GM12891 (cell line): ENCODE results near the gene GKN2.
A peak's percentile ranks its signal among the peaks of the same experiment; 100 is the strongest.

Experiments used
- DNase-seq: peaks from one replicate; pipeline ENCODE4 v3.0.0; 2011; ENCODE audit warnings: low spot score; ENCODE audit not compliant: insufficient read length
- FAIRE-seq: peaks from 2 replicates; lab custom pipeline; 2011; peaks lifted over from hg19 to GRCh38; lab: Jason Lieb, UNC
- PAX5 ChIP-seq: IDR thresholded peaks from 2 replicates; pipeline ENCODE4 v1.6.1; 2011; ENCODE audit warnings: low read length, moderate library complexity, mild to moderate bottlenecking; ENCODE audit not compliant: insufficient read depth, severe bottlenecking
- POLR2A ChIP-seq: IDR thresholded peaks from 2 replicates; pipeline ENCODE4 v1.6.1; 2011; ENCODE audit warnings: low read depth, low read length, control low read depth
- POLR2AphosphoS5 ChIP-seq: IDR thresholded peaks from 2 replicates; pipeline ENCODE4 v1.6.1; 2011; ENCODE audit warnings: low read depth, low read length, control low read depth
- POU2F2 ChIP-seq: IDR thresholded peaks from 2 replicates; pipeline ENCODE4 v1.6.1; 2011; ENCODE audit warnings: low read depth, mild to moderate bottlenecking, control low read depth, low read length, moderate library complexity
- SPI1 ChIP-seq: IDR thresholded peaks from 2 replicates; pipeline ENCODE4 v1.6.1; 2011; ENCODE audit warnings: low read depth, low read length, control low read depth
- TAF1 ChIP-seq: IDR thresholded peaks from 2 replicates; pipeline ENCODE4 v1.6.1; 2011; ENCODE audit warnings: low read depth, low read length, control low read depth

The GKN2 gene

GRCh38 chr2:68939962-68940361 lies 12.7 kb downstream of the GKN2 start:
- TF ChIP-seq SPI1 (no peak), TAF1 (no peak), PAX5 (no peak), POLR2A (no peak), POU2F2 (no peak), POLR2AphosphoS5 (no peak)
- DNase-seq (no peak), FAIRE-seq (no peak)

GRCh38 chr2:68938938-68939337 lies 13.8 kb downstream of the GKN2 start:
- DNase-seq (no peak), FAIRE-seq (no peak)
- TF ChIP-seq SPI1: no peak
- no peak for TF ChIP-seq PAX5
- TF ChIP-seq TAF1: no peak

- no peak for DNase-seq
- no peak for TF ChIP-seq POLR2A
- no peak for TF ChIP-seq SPI1
- no peak for TF ChIP-seq POLR2AphosphoS5
- no peak for TF ChIP-seq TAF1
- no peak for TF ChIP-seq PAX5
- no peak for TF ChIP-seq POU2F2
- FAIRE-seq: no peak
Measured at GRCh38 chr2:68937346-68938055, 15.2 kb downstream of the GKN2 start.

- DNase-seq: no peak
- FAIRE-seq: peak; percentile 23
- no peak for TF ChIP-seq POU2F2
- TF ChIP-seq POLR2A: no peak
- TF ChIP-seq POLR2AphosphoS5: no peak
- no peak for TF ChIP-seq PAX5
- no peak for TF ChIP-seq SPI1
- no peak for TF ChIP-seq TAF1
Measured at GRCh38 chr2:68936889-68937288, 15.8 kb downstream of the GKN2 start.

- FAIRE-seq: no peak
- TF ChIP-seq TAF1 (no peak), POLR2A (no peak), POU2F2 (no peak)
Measured at GRCh38 chr2:68936427-68936826, 16.3 kb downstream of the GKN2 start.

GRCh38 chr2:68935471-68935870 lies 17.2 kb downstream of the GKN2 start:
- DNase-seq (no peak), FAIRE-seq (no peak)
- no peak for TF ChIP-seq SPI1
- TF ChIP-seq POLR2AphosphoS5: no peak
- no peak for TF ChIP-seq PAX5
- TF ChIP-seq POU2F2: no peak
- no peak for TF ChIP-seq POLR2A
- no peak for TF ChIP-seq TAF1

More at GRCh38 chr2:68936427-68936826, 16.3 kb downstream of the GKN2 start:
- no peak for DNase-seq

- no peak for TF ChIP-seq POU2F2
- TF ChIP-seq POLR2AphosphoS5: no peak
- FAIRE-seq (no peak), DNase-seq (no peak)
Measured at GRCh38 chr2:68934021-68934420, 18.7 kb downstream of the GKN2 start.

GRCh38 chr2:68932402-68932801 lies 20.3 kb downstream of the GKN2 start:
- DNase-seq (no peak), FAIRE-seq (no peak)
- TF ChIP-seq POU2F2 (no peak), TAF1 (no peak), POLR2AphosphoS5 (no peak), SPI1 (no peak), POLR2A (no peak), PAX5 (no peak)

GRCh38 chr2:68931799-68932198 lies 20.9 kb downstream of the GKN2 start:
- FAIRE-seq: no peak
- no peak for DNase-seq
- TF ChIP-seq POU2F2 (no peak), POLR2AphosphoS5 (no peak), TAF1 (no peak), POLR2A (no peak)

- TF ChIP-seq POLR2A (no peak), POLR2AphosphoS5 (no peak), POU2F2 (no peak), TAF1 (no peak), SPI1 (no peak), PAX5 (no peak)
- no peak for DNase-seq
- no peak for FAIRE-seq
Measured at GRCh38 chr2:68931149-68931711, 21.5 kb downstream of the GKN2 start.
